Ovary (tissue), 3 donors: ENCODE measurements around the gene FRY.

Source experiments
- CTCF ChIP-seq, 3 donors: fragments of 450-650 bp in 2 of 3; fragments of 200-600 bp in 1 of 3; IDR thresholded peaks; one replicate each; pipeline versions ENCODE4 v1.5.1 to v1.8.0; 2016 to 2022; ENCODE audit warnings: antibody characterized with exemption in 3 of 3, mild to moderate bottlenecking in 1 of 3
- EP300 ChIP-seq: sonication (generic); formaldehyde crosslinking; IDR thresholded peaks from one replicate; pipeline ENCODE4 v1.6.1; 2017; ENCODE audit warnings: antibody characterized with exemption
- POLR2A ChIP-seq: fragments of 450-650 bp; IDR thresholded peaks from one replicate; pipeline ENCODE4 v1.6.1; 2017; ENCODE audit warnings: antibody characterized with exemption, mild to moderate bottlenecking, moderate library complexity
- donor health status: DM: no; HTN: no; CAD: no.

DNA sequence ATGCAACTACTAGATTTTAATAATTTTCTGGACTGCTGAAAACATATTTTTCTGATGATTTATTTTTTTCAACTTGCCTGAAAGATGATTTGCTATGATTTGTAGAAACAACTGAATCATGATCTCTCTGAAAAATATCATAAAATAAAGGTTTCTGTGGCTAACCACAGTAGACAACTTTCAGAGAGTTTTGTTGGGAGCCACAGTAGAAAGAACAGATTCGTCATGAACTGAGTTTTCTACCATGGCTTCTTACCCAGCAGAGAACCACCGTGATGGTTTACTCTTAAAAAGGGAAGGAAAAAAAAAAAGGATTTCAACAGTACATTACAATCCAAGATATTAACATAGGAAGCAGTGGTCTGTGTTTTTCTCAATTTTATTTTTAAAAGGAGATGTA lies 265.6 kb downstream of the FRY start:
- no peak for TF ChIP-seq CTCF (IDR thresholded peaks at IDR 0.05)
- no peak for TF ChIP-seq EP300
- TF ChIP-seq POLR2A: no peak
